GM19452 (cell line): ENCODE results near the gene SNED1.
"Not testable (repeated sequence)": the region's sequence is repeated elsewhere in the genome, so short reads cannot be mapped to it uniquely, and the experiment has no call there.

Experiments
- ATAC-seq: cut with Tn5 transposase; IDR thresholded peaks from one replicate; pipeline ENCODE4 v1.9.1; 2021; ENCODE audit not compliant: unreplicated experiment

SNED1 gene

DNA sequence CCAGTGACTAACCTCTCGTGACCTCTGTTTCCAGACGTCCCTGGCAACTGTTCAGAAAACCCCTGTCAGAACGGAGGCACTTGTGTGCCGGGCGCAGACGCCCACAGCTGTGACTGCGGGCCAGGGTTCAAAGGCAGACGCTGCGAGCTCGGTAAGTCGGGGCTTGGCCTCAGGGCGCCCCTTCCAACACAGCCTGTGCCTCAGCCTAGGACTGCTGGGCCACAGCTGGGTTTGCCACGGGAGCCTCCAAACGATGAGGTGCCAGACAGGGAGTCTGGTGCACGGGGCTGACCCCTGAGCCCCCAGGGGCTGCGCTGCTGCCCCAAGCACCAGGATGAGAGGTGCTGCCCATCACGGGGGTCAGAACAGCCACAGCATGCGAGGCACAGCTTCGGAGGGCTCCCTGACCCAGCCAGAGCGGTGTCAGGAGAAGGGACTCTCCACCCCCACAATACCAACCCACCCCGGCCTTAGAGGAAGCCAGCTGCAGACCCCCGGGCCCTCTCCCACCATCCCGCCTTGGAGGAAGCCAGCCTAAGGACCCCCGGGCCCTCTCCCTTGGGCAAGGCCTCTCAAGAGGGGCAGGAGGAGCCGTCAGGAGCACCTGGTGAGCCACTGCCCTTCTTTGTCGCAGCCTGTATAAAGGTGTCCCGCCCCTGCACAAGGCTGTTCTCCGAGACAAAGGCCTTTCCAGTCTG, 83.4 kb downstream of the SNED1 start:
- ATAC-seq: no peak

- ATAC-seq: no peak
Measured at GRCh38 chr2:241082341-241083090, 84.1 kb downstream of the SNED1 start.

GRCh38 chr2:241083091-241083415, 84.6 kb downstream of the SNED1 start:
- no peak for ATAC-seq

DNA sequence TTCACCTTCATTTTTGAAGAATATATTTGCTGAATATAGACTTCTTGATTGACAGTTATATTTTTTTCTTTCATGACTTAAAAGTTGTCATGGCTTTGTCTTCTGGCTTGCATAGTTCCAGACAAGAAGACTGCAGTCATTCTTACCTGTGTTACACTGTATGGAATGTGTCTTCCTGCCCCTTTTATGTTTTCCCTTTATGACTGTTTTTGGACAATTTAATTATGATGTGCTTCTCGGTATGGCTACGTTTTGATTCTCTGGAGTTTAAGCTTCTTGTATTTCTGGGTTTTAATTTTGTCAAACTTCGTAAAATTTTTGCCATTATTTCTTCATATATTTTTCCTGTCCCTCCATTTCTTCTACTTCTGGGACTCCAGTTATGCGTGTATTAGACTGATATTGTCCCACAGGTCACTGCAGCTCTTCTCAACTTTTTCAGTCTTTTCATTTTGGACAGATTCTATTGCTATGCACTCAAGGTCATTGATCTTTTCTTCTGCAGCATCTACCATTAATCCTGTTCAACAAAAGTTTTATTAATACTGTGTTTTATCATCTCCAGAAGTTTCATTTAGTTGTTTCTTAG, 86.5 kb downstream of the SNED1 start:
- ATAC-seq: no peak

DNA sequence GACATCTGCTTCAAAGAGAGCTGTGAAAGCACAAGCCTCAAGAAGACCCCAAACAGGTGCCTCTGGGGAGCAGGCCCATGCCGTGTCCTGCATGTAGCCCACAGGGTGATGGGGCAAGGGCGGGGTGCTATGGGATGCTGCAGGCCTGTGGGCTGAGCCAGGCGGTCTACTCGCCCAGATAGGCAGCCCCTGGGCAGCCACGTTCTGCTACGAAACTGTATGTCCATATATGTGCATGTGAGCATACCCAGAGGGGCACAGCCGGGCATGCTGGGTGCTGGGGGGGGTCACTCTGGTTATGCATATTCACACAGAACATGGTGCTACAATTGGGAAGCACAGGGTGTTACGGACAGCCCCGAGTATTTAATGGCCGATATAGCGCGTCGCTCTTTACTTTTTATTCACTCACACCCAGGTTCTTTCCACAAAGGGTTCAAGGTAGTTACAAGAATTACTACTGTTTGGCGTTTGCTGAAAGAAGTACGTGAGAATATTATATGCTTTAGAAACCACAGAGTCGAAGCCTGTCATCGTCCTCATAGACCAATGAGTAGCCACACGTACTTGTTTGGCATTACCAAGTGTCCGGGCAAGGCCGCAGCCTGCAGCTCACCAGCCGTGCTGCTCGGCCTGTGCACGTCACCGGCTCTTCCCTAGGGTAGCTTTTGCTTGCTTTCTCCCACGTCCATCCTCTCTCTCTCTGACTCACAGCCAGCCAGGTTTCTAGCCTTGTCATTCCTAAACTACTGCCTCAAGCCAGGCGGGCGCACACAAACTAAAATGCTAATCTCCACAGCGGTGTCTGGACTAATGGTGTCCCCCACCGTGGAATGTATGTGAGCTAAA, 89.2 kb downstream of the SNED1 start:
- peak; percentile 54 for ATAC-seq

GRCh38 chr2:241088376-241088775, 90.0 kb downstream of the SNED1 start:
- ATAC-seq: peak; percentile 31

DNA sequence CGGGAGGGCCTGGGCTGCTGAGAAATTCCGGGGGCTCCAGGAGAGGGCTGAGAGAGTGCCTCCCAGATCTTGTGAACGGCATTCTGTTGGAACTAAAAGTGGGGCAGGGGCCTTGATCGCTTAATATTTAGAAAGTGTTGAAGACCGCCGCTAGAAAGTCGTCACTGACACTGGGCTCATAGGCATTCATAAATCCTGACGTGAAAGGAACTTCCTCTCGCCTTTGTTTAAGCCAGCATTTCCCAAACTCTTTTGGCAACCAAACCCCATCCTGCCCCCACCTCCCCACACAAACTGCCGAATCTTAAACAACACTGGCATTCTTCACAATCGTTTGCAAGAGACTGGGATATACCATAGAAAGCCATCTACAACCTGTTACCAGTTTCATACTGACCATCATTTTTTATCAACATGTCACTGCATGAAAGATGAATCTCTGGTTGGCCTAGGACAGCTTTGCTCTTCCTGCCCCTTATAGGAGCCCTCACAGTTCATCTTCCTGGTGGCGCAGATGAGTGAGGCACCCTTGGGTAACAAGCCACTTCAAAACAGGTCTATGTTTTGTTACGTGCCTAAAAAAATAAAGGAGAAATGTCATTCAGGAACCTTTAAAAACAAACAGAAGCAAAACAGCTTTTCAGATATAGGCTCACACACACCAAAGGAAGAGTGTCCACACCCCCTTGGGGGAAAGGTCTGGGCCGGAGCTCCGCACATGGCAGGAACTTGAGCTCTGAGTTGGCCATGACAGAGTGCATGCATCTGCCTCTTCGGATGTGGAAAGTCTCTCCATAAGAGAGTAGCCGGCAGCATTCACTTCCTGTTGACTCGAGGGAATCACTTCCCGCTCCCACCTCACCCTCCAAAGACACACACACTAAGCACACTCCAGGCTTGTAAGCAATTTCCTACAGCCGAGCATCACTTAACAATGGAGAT, 90.6 kb downstream of the SNED1 start:
- ATAC-seq: no peak

DNA sequence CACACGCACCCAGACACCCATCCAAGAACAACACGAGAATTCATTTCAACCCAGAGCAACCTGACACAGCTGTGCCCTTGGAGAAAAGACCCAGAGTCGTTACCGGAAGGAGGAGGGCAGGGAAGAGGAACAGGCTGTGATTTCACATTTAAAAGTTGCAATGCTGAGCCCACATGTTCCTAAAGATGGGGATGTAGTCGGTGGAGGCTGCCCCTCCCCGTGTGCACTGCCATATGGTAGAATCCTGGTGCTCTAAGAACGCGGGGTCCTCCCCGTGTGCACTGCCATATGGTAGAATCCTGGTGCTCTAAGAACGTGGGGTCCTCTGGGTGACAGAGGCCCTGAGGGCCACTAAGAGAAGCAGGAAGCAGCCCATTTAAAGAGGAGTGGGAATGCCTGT, 92.8 kb downstream of the SNED1 start:
- ATAC-seq: no peak

- ATAC-seq: no peak
Measured at GRCh38 chr2:241091734-241092445, 93.5 kb downstream of the SNED1 start.

- ATAC-seq: no peak
Measured at GRCh38 chr2:241092677-241093076, 94.3 kb downstream of the SNED1 start.

DNA sequence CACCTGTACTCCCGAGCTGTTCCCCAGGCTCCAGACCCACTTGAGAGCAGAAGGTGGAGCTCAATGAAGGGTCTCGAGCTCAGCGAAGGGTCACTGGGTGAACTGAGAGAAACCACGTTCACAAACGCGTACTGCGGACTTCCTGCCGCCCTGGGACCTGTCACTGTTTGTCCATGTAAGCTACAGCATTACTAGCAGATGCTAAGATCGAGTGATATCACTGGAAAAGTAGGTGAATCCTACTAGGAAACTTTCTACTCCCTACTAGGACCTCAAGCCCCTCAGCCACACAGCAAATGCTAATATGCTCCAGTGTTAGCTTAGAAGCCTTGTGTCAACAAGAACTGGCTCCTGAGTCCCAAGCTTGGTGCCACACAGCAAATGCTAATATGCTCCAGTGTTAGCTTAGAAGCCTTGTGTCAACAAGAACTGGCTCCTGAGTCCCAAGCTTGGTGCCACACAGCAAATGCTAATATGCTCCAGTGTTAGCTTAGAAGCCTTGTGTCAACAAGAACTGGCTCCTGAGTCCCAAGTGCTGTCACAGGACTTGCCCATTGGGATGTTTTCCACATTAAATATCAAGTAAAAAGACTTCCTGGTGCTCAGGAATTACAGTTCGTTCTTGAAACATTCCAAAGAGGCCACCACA, 94.8 kb downstream of the SNED1 start:
- not testable (repeated sequence) for ATAC-seq

- ATAC-seq: no peak
Measured at GRCh38 chr2:241094172-241094571, 95.8 kb downstream of the SNED1 start.

GRCh38 chr2:241094924-241095420, 96.6 kb downstream of the SNED1 start:
- no peak for ATAC-seq

GRCh38 chr2:241095594-241096290, 97.3 kb downstream of the SNED1 start:
- no peak for ATAC-seq

DNA sequence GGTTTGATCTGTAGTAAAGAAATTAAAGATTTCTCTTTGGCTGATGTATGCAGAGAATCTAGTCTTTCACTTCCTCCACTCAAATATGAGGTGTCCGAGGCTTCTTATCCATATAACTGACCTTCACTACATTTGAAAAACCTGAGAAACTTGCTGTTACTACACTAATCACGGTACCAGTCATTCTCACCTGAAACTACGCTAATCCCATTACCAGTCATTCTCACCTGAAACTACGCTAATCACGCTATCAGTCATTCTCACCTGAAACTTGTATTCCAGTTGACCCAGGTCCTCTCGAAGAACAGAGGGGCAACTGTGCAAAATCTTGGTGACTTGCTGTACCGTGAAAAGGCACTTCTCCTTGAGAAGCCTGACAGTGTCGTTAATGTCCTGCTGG, 98.6 kb downstream of the SNED1 start:
- peak; percentile 54 for ATAC-seq

DNA sequence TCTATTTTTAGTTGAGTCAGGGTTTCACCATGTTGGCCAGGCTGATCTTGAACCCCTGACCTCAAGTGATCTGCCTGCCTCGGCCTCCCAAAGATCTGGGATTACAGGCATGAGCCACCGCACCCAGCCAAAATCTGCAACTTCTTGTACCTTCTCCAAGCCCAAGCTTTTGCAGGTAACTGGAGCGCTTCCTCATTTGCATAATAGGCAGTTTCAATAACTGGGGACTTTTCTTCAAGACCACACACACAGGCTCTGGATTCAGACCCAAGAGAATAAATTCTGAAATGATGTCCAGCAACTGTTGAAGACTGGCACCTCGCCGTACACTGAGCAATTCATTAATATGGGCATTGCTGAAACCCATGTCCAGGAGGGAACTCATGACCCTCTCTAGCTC, 100.8 kb downstream of the SNED1 start:
- no peak for ATAC-seq

DNA sequence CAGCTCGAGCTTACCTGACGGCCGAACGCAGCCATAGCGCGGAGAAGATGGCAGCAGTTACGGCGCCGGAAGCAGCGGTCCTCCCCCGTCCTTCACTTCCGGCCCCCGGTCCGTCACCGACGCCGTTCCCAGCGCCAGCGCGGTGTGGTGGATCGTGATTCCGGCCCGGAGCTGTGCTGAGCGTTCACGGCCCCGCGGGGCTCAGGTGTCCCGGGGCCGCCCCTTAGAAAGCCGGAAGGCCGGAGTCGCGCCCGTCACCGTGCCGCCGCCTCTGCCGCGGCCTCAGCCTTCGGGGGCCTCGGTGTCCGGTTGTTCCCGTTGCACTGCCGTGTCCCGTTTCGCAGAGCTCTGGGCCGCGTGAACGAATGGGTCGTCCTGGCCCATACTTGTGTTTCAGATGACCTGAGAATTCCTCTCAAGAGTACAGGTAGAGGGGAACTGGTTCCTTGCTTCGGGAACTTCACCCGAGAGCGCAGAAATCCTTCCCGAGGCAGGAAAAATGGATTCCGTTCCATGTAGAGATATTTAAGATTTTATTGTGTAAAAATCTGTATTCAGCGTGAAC, 103.9 kb downstream of the SNED1 start, which contains the start of gene MTERF4:
TSS of gene MTERF4 (minus strand) at position 49 of the 565 bp plus-strand sequence. CDS start at position 35, 14 bp downstream.
- peak; percentile 81 for ATAC-seq

DNA sequence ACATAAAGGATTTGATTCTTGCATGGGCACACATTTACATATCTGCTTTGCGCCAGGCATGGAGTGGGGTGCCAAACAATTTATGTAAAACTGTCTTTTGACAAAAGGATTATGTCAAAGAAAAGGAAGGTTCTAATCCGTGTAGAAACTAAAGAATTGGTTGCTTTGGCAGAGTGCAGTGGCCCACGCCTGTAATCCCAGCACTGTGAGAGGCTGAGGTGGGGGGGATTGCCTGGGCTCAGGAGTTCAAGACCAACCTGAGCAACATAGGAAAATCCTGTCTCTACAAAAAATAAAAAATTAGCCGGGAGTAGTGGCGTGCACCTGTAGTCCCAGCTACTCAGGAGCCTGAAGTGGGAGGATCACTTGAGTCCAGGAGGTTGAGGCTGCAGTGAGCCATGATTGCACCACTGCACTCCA, 104.8 kb downstream of the SNED1 start:
- ATAC-seq: no peak
